ENCODE results near the gene CNGA3.

The CNGA3 gene

GRCh38 chr2:98357849-98358248, 11.6 kb downstream of the CNGA3 start:
- Histone ChIP-seq H2BK120ac (ENCODE audit: insufficient read depth, low read length, poor library complexity) (no peak overlapping the region), H3K79me1 (ENCODE audit: low read length) (no peaks in the 10 kb centered on the region), H2BK12ac (ENCODE audit: low read length) (no peak overlapping the region), H2BK5ac (ENCODE audit: low read depth, low read length, poor library complexity) (no peak overlapping the region), H3K27ac (ENCODE audit: low read depth, low read length) (no peak overlapping the region), H3K9me3 (ENCODE audit: insufficient read depth, low read depth, low read length) (no peaks in the 10 kb centered on the region), H3K23ac (ENCODE audit: low read length) (no peak overlapping the region), H2AFZ (ENCODE audit: insufficient read depth, low read length, poor library complexity) (no peak overlapping the region), H3K4me2 (ENCODE audit: low read length) (no peak overlapping the region), H3K4ac (ENCODE audit: low read depth, low read length) (no peak overlapping the region), H3K4me1 (ENCODE audit: control insufficient read depth in 1 of 2, insufficient read depth in 2 of 2, low read length in 2 of 2) (no peaks in the 10 kb centered on the region), H2AK5ac (ENCODE audit: low read length) (no peak overlapping the region), H4K91ac (ENCODE audit: low read depth, low read length) (no peak overlapping the region), H3K9ac (ENCODE audit: low read length) (no peak overlapping the region), H3K4me3 (ENCODE audit: low read depth, low read length) (no peak overlapping the region), H3K14ac (ENCODE audit: low read length) (no peak overlapping the region), H3K79me2 (ENCODE audit: control insufficient read depth, insufficient read depth, low read length, poor library complexity) (no peaks in the 10 kb centered on the region), H4K8ac (ENCODE audit: low read depth, low read length) (no peak overlapping the region), H3K18ac (ENCODE audit: low read length) (no peak overlapping the region), H4K12ac (ENCODE audit: low read depth, low read length) (no peak overlapping the region), H3K27me3 (ENCODE audit: insufficient read depth, low read length) (no peaks in the 10 kb centered on the region), H3K36me3 (ENCODE audit: control insufficient read depth in 1 of 2, insufficient read depth in 2 of 2, low read length in 2 of 2) (no peaks in the 10 kb centered on the region)
- DNase-seq = no peak
- no CpG with 5 or more reads among the region's 3 CpGs for WGBS (ENCODE audit: extremely low coverage, insufficient coverage, insufficient read length)

- no peaks in the 10 kb centered on the region for H3K79me2 ChIP-seq (ENCODE audit: control insufficient read depth, insufficient read depth, low read length, poor library complexity)
- no peak overlapping the region for H3K23ac ChIP-seq (ENCODE audit: low read length)
- no peak overlapping the region for H4K8ac ChIP-seq (ENCODE audit: low read depth, low read length)
- H2BK5ac ChIP-seq (ENCODE audit: low read depth, low read length, poor library complexity) = no peak overlapping the region
- no peak overlapping the region for H2AFZ ChIP-seq (ENCODE audit: insufficient read depth, low read length, poor library complexity)
- no peak for DNase-seq
- no peak overlapping the region for H2BK12ac ChIP-seq (ENCODE audit: low read length)
- H3K4me1 ChIP-seq (ENCODE audit: control insufficient read depth in 1 of 2, insufficient read depth in 2 of 2, low read length in 2 of 2) = no peaks in the 10 kb centered on the region
- H3K14ac ChIP-seq (ENCODE audit: low read length) = no peak overlapping the region
- no peaks in the 10 kb centered on the region for H3K79me1 ChIP-seq (ENCODE audit: low read length)
- no peaks in the 10 kb centered on the region for H3K9me3 ChIP-seq (ENCODE audit: insufficient read depth, low read depth, low read length)
- H4K91ac ChIP-seq (ENCODE audit: low read depth, low read length) = no peak overlapping the region
- no peak overlapping the region for H4K12ac ChIP-seq (ENCODE audit: low read depth, low read length)
- no peak overlapping the region for H3K4me2 ChIP-seq (ENCODE audit: low read length)
- no CpG with 5 or more reads among the region's 1 CpG for WGBS (ENCODE audit: extremely low coverage, insufficient coverage, insufficient read length)
- H2BK120ac ChIP-seq (ENCODE audit: insufficient read depth, low read length, poor library complexity) = no peak overlapping the region
- H3K27ac ChIP-seq (ENCODE audit: low read depth, low read length) = no peak overlapping the region
- H3K18ac ChIP-seq (ENCODE audit: low read length) = no peak overlapping the region
- H3K9ac ChIP-seq (ENCODE audit: low read length) = no peak overlapping the region
- H3K36me3 ChIP-seq (ENCODE audit: control insufficient read depth in 1 of 2, insufficient read depth in 2 of 2, low read length in 2 of 2) = no peaks in the 10 kb centered on the region
- no peak overlapping the region for H3K4ac ChIP-seq (ENCODE audit: low read depth, low read length)
- no peak overlapping the region for H2AK5ac ChIP-seq (ENCODE audit: low read length)
- H3K4me3 ChIP-seq (ENCODE audit: low read depth, low read length) = no peak overlapping the region
- H3K27me3 ChIP-seq (ENCODE audit: insufficient read depth, low read length) = no peaks in the 10 kb centered on the region
Observed at GRCh38 chr2:98359986-98360385, 13.7 kb downstream of the CNGA3 start.

- Histone ChIP-seq H2BK12ac (ENCODE audit: low read length) (no peak overlapping the region), H3K27ac (ENCODE audit: low read depth, low read length) (no peak overlapping the region), H4K8ac (ENCODE audit: low read depth, low read length) (no peak overlapping the region), H3K4me1 (ENCODE audit: control insufficient read depth in 1 of 2, insufficient read depth in 2 of 2, low read length in 2 of 2) (peaks cover 5 to 8% of the 10 kb centered on the region in 2 experiments), H3K23ac (ENCODE audit: low read length) (no peak overlapping the region), H2BK120ac (ENCODE audit: insufficient read depth, low read length, poor library complexity) (no peak overlapping the region), H3K9ac (ENCODE audit: low read length) (no peak overlapping the region), H3K14ac (ENCODE audit: low read length) (no peak overlapping the region), H3K4me3 (ENCODE audit: low read depth, low read length) (no peak overlapping the region), H3K36me3 (ENCODE audit: control insufficient read depth in 1 of 2, insufficient read depth in 2 of 2, low read length in 2 of 2) (no peaks in the 10 kb centered on the region), H3K9me3 (ENCODE audit: insufficient read depth, low read depth, low read length) (peaks cover 7% of the 10 kb centered on the region), H3K27me3 (ENCODE audit: insufficient read depth, low read length) (no peaks in the 10 kb centered on the region), H3K79me1 (ENCODE audit: low read length) (no peaks in the 10 kb centered on the region), H4K12ac (ENCODE audit: low read depth, low read length) (no peak overlapping the region), H3K79me2 (ENCODE audit: control insufficient read depth, insufficient read depth, low read length, poor library complexity) (no peaks in the 10 kb centered on the region), H3K4ac (ENCODE audit: low read depth, low read length) (no peak overlapping the region), H3K18ac (ENCODE audit: low read length) (no peak overlapping the region), H4K91ac (ENCODE audit: low read depth, low read length) (no peak overlapping the region), H3K4me2 (ENCODE audit: low read length) (no peak overlapping the region), H2AK5ac (ENCODE audit: low read length) (no peak overlapping the region), H2BK5ac (ENCODE audit: low read depth, low read length, poor library complexity) (no peak overlapping the region), H2AFZ (ENCODE audit: insufficient read depth, low read length, poor library complexity) (no peak overlapping the region)
- DNase-seq = no peak
- WGBS (ENCODE audit: extremely low coverage, insufficient coverage, insufficient read length) = no CpG with 5 or more reads among the region's 1 CpG
Observed at GRCh38 chr2:98367721-98368120, 21.5 kb downstream of the CNGA3 start.

- H2BK120ac ChIP-seq (ENCODE audit: insufficient read depth, low read length, poor library complexity) = no peak overlapping the region
- no peak overlapping the region for H3K27ac ChIP-seq (ENCODE audit: low read depth, low read length)
- no peaks in the 10 kb centered on the region for H3K79me1 ChIP-seq (ENCODE audit: low read length)
- no peak overlapping the region for H2AFZ ChIP-seq (ENCODE audit: insufficient read depth, low read length, poor library complexity)
- no peaks in the 10 kb centered on the region for H3K36me3 ChIP-seq (ENCODE audit: control insufficient read depth in 1 of 2, insufficient read depth in 2 of 2, low read length in 2 of 2)
- no peak overlapping the region for H3K4ac ChIP-seq (ENCODE audit: low read depth, low read length)
- H3K4me2 ChIP-seq (ENCODE audit: low read length) = no peak overlapping the region
- H3K79me2 ChIP-seq (ENCODE audit: control insufficient read depth, insufficient read depth, low read length, poor library complexity) = no peaks in the 10 kb centered on the region
- no peak overlapping the region for H2BK5ac ChIP-seq (ENCODE audit: low read depth, low read length, poor library complexity)
- H3K4me1 ChIP-seq (ENCODE audit: control insufficient read depth in 1 of 2, insufficient read depth in 2 of 2, low read length in 2 of 2) = peaks cover 5 to 8% of the 10 kb centered on the region in 2 experiments
- H3K18ac ChIP-seq (ENCODE audit: low read length) = no peak overlapping the region
- H2BK12ac ChIP-seq (ENCODE audit: low read length) = no peak overlapping the region
- peaks cover 7% of the 10 kb centered on the region for H3K9me3 ChIP-seq (ENCODE audit: insufficient read depth, low read depth, low read length)
- H3K23ac ChIP-seq (ENCODE audit: low read length) = no peak overlapping the region
- WGBS (ENCODE audit: extremely low coverage, insufficient coverage, insufficient read length) = no CpG with 5 or more reads among the region's 9 CpGs
- H3K9ac ChIP-seq (ENCODE audit: low read length) = no peak overlapping the region
- no peak overlapping the region for H4K8ac ChIP-seq (ENCODE audit: low read depth, low read length)
- no peak overlapping the region for H4K91ac ChIP-seq (ENCODE audit: low read depth, low read length)
- H3K27me3 ChIP-seq (ENCODE audit: insufficient read depth, low read length) = no peaks in the 10 kb centered on the region
- H4K12ac ChIP-seq (ENCODE audit: low read depth, low read length) = no peak overlapping the region
- no peak overlapping the region for H3K4me3 ChIP-seq (ENCODE audit: low read depth, low read length)
- no peak overlapping the region for H3K14ac ChIP-seq (ENCODE audit: low read length)
- H2AK5ac ChIP-seq (ENCODE audit: low read length) = no peak overlapping the region
- DNase-seq = no peak
Observed at GRCh38 chr2:98369710-98370239, 23.5 kb downstream of the CNGA3 start.
